Measurements from ENCODE around the gene RAB11FIP2. TPM values are rescaled to one million over a fixed set of nuclear protein-coding genes. Genes with fewer than 3 reads are reported as not detected.

Gene RAB11FIP2
- total RNA-seq, 2 experiments from 2014 or later, result 13.6 to 15.3 TPM

- no peak for ATAC-seq
- Mint-ChIP-seq H3K4me1 (ENCODE audit: low read depth) (peaks cover 25% of the 10 kb centered on the region), H3K27ac (no peak overlapping the region), H3K9me3 (ENCODE audit: insufficient read depth) (no peaks in the 10 kb centered on the region), H3K36me3 (ENCODE audit: low read depth) (peaks cover 11% of the 10 kb centered on the region), H3K27me3 (ENCODE audit: low read depth) (no peaks in the 10 kb centered on the region), H3K4me3 (no peak overlapping the region)
- no peak for DNase-seq
- CTCF ChIA-PET, result no interaction called here
- POLR2A ChIA-PET, result no interaction called here
These were observed 14.2 kb downstream of the RAB11FIP2 start for GRCh38 chr10:118032564-118032963.

- Mint-ChIP-seq H3K36me3 (ENCODE audit: low read depth) (peaks cover 11% of the 10 kb centered on the region), H3K4me3 (no peak overlapping the region), H3K27me3 (ENCODE audit: low read depth) (no peaks in the 10 kb centered on the region), H3K9me3 (ENCODE audit: insufficient read depth) (no peaks in the 10 kb centered on the region), H3K27ac (no peak overlapping the region), H3K4me1 (ENCODE audit: low read depth) (peaks cover 21% of the 10 kb centered on the region)
- no peak for ATAC-seq
- DNase-seq, result no peak
- ChIA-PET CTCF (no interaction called here), POLR2A (no interaction called here)
These were observed 15.2 kb downstream of the RAB11FIP2 start for GRCh38 chr10:118031351-118032075.

- Mint-ChIP-seq H3K36me3 (ENCODE audit: low read depth) (peaks cover 9% of the 10 kb centered on the region), H3K4me3 (no peak overlapping the region)
These were observed 18.1 kb downstream of the RAB11FIP2 start for GRCh38 chr10:118028619-118029018.

GRCh38 chr10:118027397-118027796 is 19.3 kb downstream of the RAB11FIP2 start:
- Mint-ChIP-seq H3K36me3 (ENCODE audit: low read depth) (peaks cover 5% of the 10 kb centered on the region), H3K27ac (no peak overlapping the region), H3K9me3 (ENCODE audit: insufficient read depth) (no peaks in the 10 kb centered on the region), H3K4me1 (ENCODE audit: low read depth) (peaks cover 4% of the 10 kb centered on the region), H3K27me3 (ENCODE audit: low read depth) (no peaks in the 10 kb centered on the region), H3K4me3 (no peak overlapping the region)
- CTCF ChIA-PET, result interaction anchor here (1.0 kb wide), 1 partner anchor 14 kb away, joined by 3 read pairs; no protein-coding TSS in a partner anchor
- POLR2A ChIA-PET, result no interaction called here
- ATAC-seq, result no peak
- no peak for DNase-seq

More at GRCh38 chr10:118028619-118029018, 18.1 kb downstream of the RAB11FIP2 start:
- POLR2A ChIA-PET, result interaction anchor here (1.1 kb wide), 1 partner anchor 1697 kb away, joined by 3 read pairs; the partner anchor contains the start of gene INPP5F
- no peaks in the 10 kb centered on the region for H3K27me3 Mint-ChIP-seq (ENCODE audit: low read depth)
- CTCF ChIA-PET, result no interaction called here
- no peak for ATAC-seq
- H3K4me1 Mint-ChIP-seq (ENCODE audit: low read depth), result peaks cover 4% of the 10 kb centered on the region
- no peaks in the 10 kb centered on the region for H3K9me3 Mint-ChIP-seq (ENCODE audit: insufficient read depth)
- no peak overlapping the region for H3K27ac Mint-ChIP-seq
- DNase-seq, result no peak

- ATAC-seq (no peak), DNase-seq (no peak)
- Mint-ChIP-seq H3K27me3 (ENCODE audit: low read depth) (no peaks in the 10 kb centered on the region), H3K4me1 (ENCODE audit: low read depth) (peaks cover 4% of the 10 kb centered on the region), H3K36me3 (ENCODE audit: low read depth) (peaks cover 5% of the 10 kb centered on the region), H3K9me3 (ENCODE audit: insufficient read depth) (no peaks in the 10 kb centered on the region), H3K27ac (no peak overlapping the region), H3K4me3 (no peak overlapping the region)
- ChIA-PET POLR2A (no interaction called here), CTCF (interaction anchor here (1.0 kb wide), 1 partner anchor 15 kb away, joined by 3 read pairs; no protein-coding TSS in a partner anchor)
These were observed 19.8 kb downstream of the RAB11FIP2 start for GRCh38 chr10:118026936-118027335.

- no peak for ATAC-seq
These were observed 26.4 kb downstream of the RAB11FIP2 start for GRCh38 chr10:118020365-118020764.

GRCh38 chr10:118017850-118018249 is 28.9 kb downstream of the RAB11FIP2 start:
- no peak overlapping the region for H3K4me3 Mint-ChIP-seq
- ChIA-PET CTCF (no interaction called here), POLR2A (no interaction called here)
- H3K9me3 Mint-ChIP-seq (ENCODE audit: insufficient read depth), result no peaks in the 10 kb centered on the region
- H3K27ac Mint-ChIP-seq, result no peak overlapping the region
- no peaks in the 10 kb centered on the region for H3K27me3 Mint-ChIP-seq (ENCODE audit: low read depth)
- DNase-seq, result no peak
- no peaks in the 10 kb centered on the region for H3K4me1 Mint-ChIP-seq (ENCODE audit: low read depth)
- no peak for ATAC-seq
- H3K36me3 Mint-ChIP-seq (ENCODE audit: low read depth), result peaks cover 4% of the 10 kb centered on the region

More at GRCh38 chr10:118020365-118020764, 26.4 kb downstream of the RAB11FIP2 start:
- no peak overlapping the region for H3K27ac Mint-ChIP-seq
- no peaks in the 10 kb centered on the region for H3K9me3 Mint-ChIP-seq (ENCODE audit: insufficient read depth)
- no peak for DNase-seq
- no peak overlapping the region for H3K4me3 Mint-ChIP-seq
- H3K27me3 Mint-ChIP-seq (ENCODE audit: low read depth), result no peaks in the 10 kb centered on the region
- ChIA-PET CTCF (no interaction called here), POLR2A (no interaction called here)
- no peaks in the 10 kb centered on the region for H3K36me3 Mint-ChIP-seq (ENCODE audit: low read depth)
- H3K4me1 Mint-ChIP-seq (ENCODE audit: low read depth), result no peaks in the 10 kb centered on the region

GRCh38 chr10:118017071-118017740 is 29.5 kb downstream of the RAB11FIP2 start:
- ATAC-seq, result no peak
- Mint-ChIP-seq H3K36me3 (ENCODE audit: low read depth) (peaks cover 4% of the 10 kb centered on the region), H3K9me3 (ENCODE audit: insufficient read depth) (no peaks in the 10 kb centered on the region), H3K27ac (no peak overlapping the region), H3K4me3 (no peak overlapping the region), H3K4me1 (ENCODE audit: low read depth) (no peaks in the 10 kb centered on the region), H3K27me3 (ENCODE audit: low read depth) (no peaks in the 10 kb centered on the region)
- ChIA-PET CTCF (no interaction called here), POLR2A (no interaction called here)
- DNase-seq, result no peak

- H3K4me1 Mint-ChIP-seq (ENCODE audit: low read depth), result peaks cover 1% of the 10 kb centered on the region
- no peak overlapping the region for H3K27ac Mint-ChIP-seq
- H3K4me3 Mint-ChIP-seq, result no peak overlapping the region
- DNase-seq, result no peak
- POLR2A ChIA-PET, result no interaction called here
- no peak for ATAC-seq
- peaks cover 10% of the 10 kb centered on the region for H3K36me3 Mint-ChIP-seq (ENCODE audit: low read depth)
- no peaks in the 10 kb centered on the region for H3K9me3 Mint-ChIP-seq (ENCODE audit: insufficient read depth)
- CTCF ChIA-PET, result no interaction called here
- no peaks in the 10 kb centered on the region for H3K27me3 Mint-ChIP-seq (ENCODE audit: low read depth)
These were observed 33.7 kb downstream of the RAB11FIP2 start for GRCh38 chr10:118012952-118013525.

- peaks cover 1% of the 10 kb centered on the region for H3K4me1 Mint-ChIP-seq (ENCODE audit: low read depth)
- no peaks in the 10 kb centered on the region for H3K27me3 Mint-ChIP-seq (ENCODE audit: low read depth)
- H3K9me3 Mint-ChIP-seq (ENCODE audit: insufficient read depth), result no peaks in the 10 kb centered on the region
- CTCF ChIA-PET, result no interaction called here
- POLR2A ChIA-PET, result no interaction called here
- no peak overlapping the region for H3K27ac Mint-ChIP-seq
- peaks cover 30% of the 10 kb centered on the region for H3K36me3 Mint-ChIP-seq (ENCODE audit: low read depth)
- H3K4me3 Mint-ChIP-seq, result no peak overlapping the region
- no peak for ATAC-seq
- DNase-seq, result no peak
These were observed 39.0 kb downstream of the RAB11FIP2 start for GRCh38 chr10:118007773-118008172.

- H3K4me1 Mint-ChIP-seq (ENCODE audit: low read depth), result no peaks in the 10 kb centered on the region
- ATAC-seq, result no peak
- no peak overlapping the region for H3K4me3 Mint-ChIP-seq
- CTCF ChIA-PET, result no interaction called here
- POLR2A ChIA-PET, result no interaction called here
- no peaks in the 10 kb centered on the region for H3K9me3 Mint-ChIP-seq (ENCODE audit: insufficient read depth)
- no peak overlapping the region for H3K27ac Mint-ChIP-seq
- no peaks in the 10 kb centered on the region for H3K27me3 Mint-ChIP-seq (ENCODE audit: low read depth)
- peaks cover 36% of the 10 kb centered on the region for H3K36me3 Mint-ChIP-seq (ENCODE audit: low read depth)
- no peak for DNase-seq
These were observed 43.6 kb downstream of the RAB11FIP2 start for GRCh38 chr10:118003126-118003525.

- ChIA-PET CTCF (no interaction called here), POLR2A (interaction anchor here (0.6 kb wide), 1 partner anchor 22 kb away, joined by 3 read pairs; no protein-coding TSS in a partner anchor)
- Mint-ChIP-seq H3K9me3 (ENCODE audit: insufficient read depth) (no peaks in the 10 kb centered on the region), H3K27me3 (ENCODE audit: low read depth) (no peaks in the 10 kb centered on the region), H3K27ac (no peak overlapping the region), H3K4me1 (ENCODE audit: low read depth) (no peaks in the 10 kb centered on the region), H3K36me3 (ENCODE audit: low read depth) (peaks cover 33% of the 10 kb centered on the region), H3K4me3 (no peak overlapping the region)
- DNase-seq, result no peak
- no peak for ATAC-seq
These were observed 44.2 kb downstream of the RAB11FIP2 start for GRCh38 chr10:118002581-118002980.
